ENCODE measurements around the gene SULT1C4. TPM values are rescaled to one million over a fixed set of nuclear protein-coding genes. Genes with fewer than 3 reads are reported as not detected.

SULT1C4 gene
- total RNA-seq, 1 donor from 2014 or later = 76.7 TPM

DNA sequence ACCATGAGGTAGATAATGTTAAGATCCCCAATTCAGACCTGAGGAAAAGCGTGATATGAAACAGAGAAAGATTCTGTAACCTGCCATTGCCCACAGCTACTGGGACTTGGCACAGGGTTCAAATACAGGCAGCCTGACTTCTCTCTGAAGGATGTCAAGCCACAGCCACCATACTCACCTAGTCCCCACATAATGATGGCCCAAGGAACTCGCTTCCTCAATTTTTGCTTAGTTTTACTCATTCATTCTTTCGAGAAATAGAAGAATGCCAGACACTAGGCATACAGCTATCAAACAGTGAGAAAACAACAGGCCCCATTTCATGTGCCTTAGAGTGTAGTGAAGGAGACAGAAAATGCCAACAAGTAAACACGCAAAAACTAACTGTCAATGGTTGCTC is 980 bp upstream of the SULT1C4 start:
- DNase-seq = no peak

- no peak for DNase-seq
Measured at GRCh38 chr2:108377401-108377800, 353 bp upstream of the SULT1C4 start.

DNA sequence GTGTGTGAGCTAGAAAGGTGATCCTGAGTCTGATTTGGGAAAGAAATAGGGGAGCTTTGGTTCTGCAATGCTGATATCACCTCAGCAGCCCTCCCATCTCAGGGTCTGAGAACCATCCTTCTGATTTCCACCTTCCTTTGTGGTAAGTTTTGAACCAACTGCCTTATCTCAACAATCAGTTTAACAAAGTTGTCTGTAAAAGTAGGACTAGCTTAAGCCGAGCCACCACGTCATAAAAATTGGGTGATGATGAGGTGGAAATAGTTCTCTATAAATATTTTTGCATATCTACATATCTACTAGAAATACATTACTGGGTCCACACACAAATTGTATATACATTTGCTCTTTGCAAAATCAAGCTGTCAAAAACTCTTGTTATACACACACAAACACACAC is 1.1 kb downstream of the SULT1C4 start:
- DNase-seq = no peak

GRCh38 chr2:108382196-108382595 is 4.4 kb downstream of the SULT1C4 start:
- no peak for DNase-seq

- DNase-seq = peak; percentile 37
Measured at GRCh38 chr2:108383146-108383830, 5.5 kb downstream of the SULT1C4 start.

DNA sequence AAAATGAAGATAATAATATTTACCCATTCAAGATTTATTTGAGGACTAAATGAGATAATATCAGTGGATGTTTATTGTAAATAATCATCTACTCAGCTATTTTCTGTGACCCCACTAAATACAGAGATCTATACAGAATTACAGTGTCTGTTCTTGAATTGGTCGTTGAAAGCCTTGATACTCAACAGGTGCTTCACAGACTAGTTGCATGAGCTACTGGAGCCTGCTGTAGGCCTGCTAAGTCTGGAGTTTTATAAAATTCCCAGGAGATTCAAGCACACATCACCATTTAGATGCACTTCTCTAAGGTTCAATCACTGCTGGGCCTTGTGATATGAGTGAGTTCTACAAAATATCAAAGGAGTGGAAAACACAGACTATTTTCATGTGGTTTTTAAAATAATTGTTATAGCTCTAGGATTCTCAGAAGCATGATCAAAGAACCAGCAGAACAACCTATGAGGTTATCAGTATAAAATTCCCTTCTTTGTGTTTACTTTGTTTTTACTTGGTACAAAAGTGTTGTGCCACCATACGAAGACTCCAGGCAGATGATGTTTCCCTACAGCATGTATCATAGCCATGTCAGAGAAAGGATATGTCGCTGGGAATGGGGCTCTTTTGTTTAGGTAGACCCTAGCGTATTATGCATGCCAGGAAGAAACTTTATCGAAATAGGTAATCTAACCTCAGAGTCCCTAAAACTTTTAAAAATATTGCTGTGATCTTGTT is 7.1 kb downstream of the SULT1C4 start:
- DNase-seq = no peak

GRCh38 chr2:108385411-108386071 is 7.8 kb downstream of the SULT1C4 start:
- no peak for DNase-seq

GRCh38 chr2:108388045-108388444 is 10.3 kb downstream of the SULT1C4 start:
- no peak for DNase-seq

- DNase-seq = no peak
Measured at GRCh38 chr2:108390340-108390739, 12.6 kb downstream of the SULT1C4 start.

DNA sequence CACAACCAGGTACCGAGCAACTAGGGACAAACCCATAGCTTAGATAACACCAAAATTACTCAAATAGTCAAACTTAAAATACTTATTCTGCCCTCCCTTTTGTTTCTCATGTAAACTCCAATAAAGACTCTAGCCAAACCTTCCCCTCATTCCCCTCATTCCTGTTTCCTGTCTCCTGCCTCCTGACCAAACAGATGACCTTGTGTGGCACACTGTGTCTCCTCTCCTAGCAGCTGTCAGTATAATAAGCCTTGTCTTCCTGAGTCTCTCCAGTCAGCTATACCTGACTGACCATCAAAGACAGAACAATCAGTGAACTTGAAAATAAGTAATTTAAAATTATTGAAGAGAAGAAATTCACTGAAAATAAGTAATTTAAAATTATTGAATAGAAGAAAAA is 14.3 kb downstream of the SULT1C4 start:
- no peak for DNase-seq

- no peak for DNase-seq
Measured at GRCh38 chr2:108393197-108393596, 15.4 kb downstream of the SULT1C4 start.

DNA sequence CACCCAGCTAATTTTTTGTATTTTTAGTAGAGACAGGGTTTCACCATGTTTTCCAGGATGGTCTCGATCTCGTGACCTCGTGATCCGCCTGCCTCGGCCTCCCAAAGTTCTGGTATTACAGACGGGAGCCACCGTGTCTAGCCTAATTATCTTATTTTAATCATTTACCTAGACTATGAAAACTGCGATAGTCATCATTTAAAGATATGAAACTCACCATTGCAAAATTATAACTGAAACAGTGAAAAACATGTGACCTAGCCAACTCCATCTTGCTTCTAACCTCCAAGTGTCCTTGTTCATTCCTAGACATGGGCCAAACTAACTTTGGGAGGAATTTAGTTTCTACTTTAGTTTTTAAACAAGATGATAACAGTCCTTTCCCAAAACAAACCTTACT is 17.4 kb downstream of the SULT1C4 start:
- DNase-seq = no peak

- DNase-seq = peak; percentile 49
Measured at GRCh38 chr2:108396845-108397244, 19.1 kb downstream of the SULT1C4 start.

DNA sequence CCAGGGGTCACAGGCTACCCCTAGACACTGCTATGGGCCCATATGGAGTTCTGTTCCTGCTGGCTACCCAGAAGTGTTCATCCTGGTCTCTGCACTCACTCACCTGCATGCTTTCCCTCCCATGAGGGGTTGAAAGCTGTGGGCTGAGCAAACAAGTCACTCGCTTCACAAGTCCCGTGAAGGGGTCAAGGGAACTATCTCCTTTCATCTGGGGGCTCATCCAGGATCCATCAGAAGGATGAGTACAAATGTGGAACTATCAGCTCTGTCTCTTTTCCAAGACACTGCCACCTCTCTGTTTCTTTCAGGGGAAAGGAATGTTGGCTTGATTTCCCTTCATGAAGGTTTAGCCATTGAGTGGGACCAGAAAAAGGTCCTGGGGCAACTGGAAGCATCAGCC is 21.7 kb downstream of the SULT1C4 start:
- DNase-seq = peak; percentile 10

DNA sequence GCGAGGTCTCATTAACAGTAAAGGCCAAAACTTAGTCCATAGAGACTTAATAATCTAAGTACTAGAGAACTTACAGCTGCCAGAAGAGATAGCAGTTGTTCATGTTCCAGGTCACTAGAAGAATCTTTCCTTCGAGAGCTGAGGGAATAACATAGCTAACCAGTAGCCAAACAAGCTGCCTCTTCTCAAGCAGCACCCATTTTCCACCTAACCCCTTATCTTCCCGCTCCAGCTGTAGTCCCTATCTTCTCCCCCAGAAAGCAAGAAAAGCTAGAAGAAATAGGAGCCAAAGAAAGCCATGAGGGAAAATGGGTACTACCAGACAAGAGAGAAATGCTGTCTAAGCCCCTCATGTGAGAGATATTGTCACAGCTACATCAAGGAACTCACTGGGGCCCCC is 24.0 kb downstream of the SULT1C4 start:
- no peak for DNase-seq

DNA sequence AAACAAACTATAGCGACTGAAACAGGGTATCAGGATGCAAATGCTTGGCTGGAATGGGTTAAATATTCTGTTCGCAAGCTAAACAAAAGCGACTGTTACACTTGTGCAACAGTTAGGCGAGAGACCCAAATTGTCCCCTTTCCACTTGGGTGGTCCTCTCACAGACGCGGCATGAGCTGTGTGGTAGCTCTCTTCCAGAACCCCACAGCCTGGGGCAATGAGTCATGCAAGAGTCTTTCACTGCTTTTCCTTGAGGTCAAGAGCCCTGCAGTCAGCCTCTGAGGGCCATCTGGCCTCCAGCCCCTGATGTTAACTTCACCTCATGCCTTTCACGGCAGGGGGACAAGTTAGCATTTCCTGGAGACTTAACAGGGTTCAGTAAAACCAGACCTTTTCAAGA is 25.7 kb downstream of the SULT1C4 start:
- DNase-seq = no peak

DNA sequence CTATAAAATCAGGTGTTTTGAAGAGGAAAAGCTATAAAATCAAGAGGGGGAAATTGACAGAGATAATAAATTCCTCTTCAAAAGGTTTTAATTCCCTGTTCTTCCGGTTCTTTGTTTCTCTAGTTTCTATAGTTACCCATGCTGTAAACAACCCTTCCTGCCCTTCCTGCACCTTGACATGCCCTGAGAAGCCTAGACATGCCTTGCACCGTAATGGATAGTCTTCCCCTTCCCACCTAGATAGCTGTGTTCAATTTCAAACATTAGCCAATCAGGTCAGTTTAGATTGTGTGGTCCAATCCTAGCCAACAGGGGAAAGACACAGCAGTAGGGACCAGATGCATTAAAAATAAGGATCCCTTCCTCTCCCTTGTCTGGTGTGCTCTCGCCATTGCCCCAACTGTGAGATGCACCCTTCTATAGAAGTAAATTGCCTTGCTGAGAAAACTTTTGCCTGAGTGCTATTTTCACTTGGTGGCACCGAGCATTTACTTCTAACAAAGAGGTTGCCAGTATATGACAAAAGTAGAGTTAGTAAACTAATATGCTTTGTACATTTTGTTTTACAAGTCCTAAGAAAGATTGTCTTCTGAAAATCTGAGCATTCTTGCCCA is 27.1 kb downstream of the SULT1C4 start:
- no peak for DNase-seq

- DNase-seq = no peak
Measured at GRCh38 chr2:108407864-108408729, 30.3 kb downstream of the SULT1C4 start.

- DNase-seq = no peak
Measured at GRCh38 chr2:108409768-108410167, 32.0 kb downstream of the SULT1C4 start.

DNA sequence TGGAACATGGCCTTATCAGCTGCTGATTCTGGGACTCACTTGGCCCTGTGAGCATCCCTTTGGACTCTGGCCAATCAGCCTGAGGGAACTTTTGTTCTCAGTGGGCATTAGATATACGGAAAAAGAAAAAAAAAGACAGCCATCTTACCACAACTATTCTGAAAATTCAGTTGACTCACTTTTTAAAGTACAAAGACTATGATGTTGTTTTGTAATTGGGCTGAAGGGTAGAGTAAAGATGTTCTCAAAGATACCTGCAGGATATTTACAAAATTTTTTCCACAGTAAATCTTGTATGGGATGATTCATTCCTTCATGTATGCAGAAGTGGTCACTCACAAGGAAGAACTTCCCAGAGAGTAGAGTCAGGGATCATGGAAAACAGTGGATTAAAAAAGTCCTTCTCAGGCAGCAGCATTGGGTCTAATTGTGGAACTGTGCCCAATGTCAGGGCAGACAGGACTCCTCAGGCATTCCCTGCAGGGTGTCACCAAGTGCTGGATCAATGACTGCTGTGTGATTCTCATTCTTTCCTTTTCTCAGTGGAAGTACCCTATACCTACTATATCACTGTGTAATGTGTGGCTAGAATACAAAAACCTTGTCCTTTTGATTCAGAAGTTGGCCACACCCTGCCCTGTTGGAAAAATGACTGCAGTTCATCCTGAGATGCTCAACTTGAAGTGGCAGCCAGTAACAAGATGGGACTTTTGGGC is 35.4 kb downstream of the SULT1C4 start:
- no peak for DNase-seq

- no peak for DNase-seq
Measured at GRCh38 chr2:108413711-108414095, 35.9 kb downstream of the SULT1C4 start.

Data from dermis blood vessel endothelial cell (primary cell).